ENCODE measurements around the gene RGS3. TPM values are rescaled to one million over a fixed set of nuclear protein-coding genes. Genes with fewer than 3 reads are reported as not detected.

The RGS3 gene
- total RNA-seq, 1 donor from 2014 or later = 18.9 TPM

DNA sequence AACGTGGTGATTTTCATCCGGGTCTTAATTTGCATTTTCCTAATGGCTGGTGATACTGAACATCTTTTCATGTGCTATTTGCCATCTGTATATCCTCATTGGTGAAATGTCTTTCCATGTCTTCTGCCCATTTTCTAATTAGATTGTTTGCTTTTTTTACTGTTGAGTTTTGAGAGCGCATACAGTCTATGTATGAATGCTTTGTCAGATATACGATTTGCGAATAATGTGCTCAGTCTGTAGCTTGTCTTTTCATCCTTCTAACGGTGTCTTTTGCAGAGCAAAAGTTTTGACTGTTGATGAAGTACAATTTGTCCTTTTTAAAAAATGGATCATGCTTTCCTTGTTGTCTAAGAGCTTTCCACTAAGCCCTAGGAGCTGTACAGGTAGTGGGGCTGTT lies 143.0 kb downstream of the RGS3 start:
- Mint-ChIP-seq H3K9me3 (ENCODE audit: unreplicated experiment) (peaks cover 8% of the 10 kb centered on the region), H3K27ac (ENCODE audit: unreplicated experiment) (peak overlapping the region; percentile 20), H3K4me1 (ENCODE audit: low read depth, unreplicated experiment) (peaks cover 19% of the 10 kb centered on the region), H3K36me3 (ENCODE audit: unreplicated experiment) (no peaks in the 10 kb centered on the region), H3K27me3 (ENCODE audit: unreplicated experiment) (peaks cover 5% of the 10 kb centered on the region), H3K4me3 (ENCODE audit: unreplicated experiment) (no peak overlapping the region)
- no peak for DNase-seq
- no peak for TF ChIP-seq CTCF (IDR thresholded peaks at IDR 0.05; ENCODE audit: partially characterized antibody, unreplicated experiment)

- TF ChIP-seq CTCF (IDR thresholded peaks at IDR 0.05; ENCODE audit: partially characterized antibody, unreplicated experiment) = no peak
- Mint-ChIP-seq H3K4me1 (ENCODE audit: low read depth, unreplicated experiment) (peaks cover 11% of the 10 kb centered on the region), H3K36me3 (ENCODE audit: unreplicated experiment) (no peaks in the 10 kb centered on the region), H3K27ac (ENCODE audit: unreplicated experiment) (no peak overlapping the region), H3K4me3 (ENCODE audit: unreplicated experiment) (no peak overlapping the region), H3K9me3 (ENCODE audit: unreplicated experiment) (peaks cover 8% of the 10 kb centered on the region), H3K27me3 (ENCODE audit: unreplicated experiment) (peaks cover 5% of the 10 kb centered on the region)
- DNase-seq = no peak
Observed at GRCh38 chr9:113608082-113608685, 144.7 kb downstream of the RGS3 start.

DNA sequence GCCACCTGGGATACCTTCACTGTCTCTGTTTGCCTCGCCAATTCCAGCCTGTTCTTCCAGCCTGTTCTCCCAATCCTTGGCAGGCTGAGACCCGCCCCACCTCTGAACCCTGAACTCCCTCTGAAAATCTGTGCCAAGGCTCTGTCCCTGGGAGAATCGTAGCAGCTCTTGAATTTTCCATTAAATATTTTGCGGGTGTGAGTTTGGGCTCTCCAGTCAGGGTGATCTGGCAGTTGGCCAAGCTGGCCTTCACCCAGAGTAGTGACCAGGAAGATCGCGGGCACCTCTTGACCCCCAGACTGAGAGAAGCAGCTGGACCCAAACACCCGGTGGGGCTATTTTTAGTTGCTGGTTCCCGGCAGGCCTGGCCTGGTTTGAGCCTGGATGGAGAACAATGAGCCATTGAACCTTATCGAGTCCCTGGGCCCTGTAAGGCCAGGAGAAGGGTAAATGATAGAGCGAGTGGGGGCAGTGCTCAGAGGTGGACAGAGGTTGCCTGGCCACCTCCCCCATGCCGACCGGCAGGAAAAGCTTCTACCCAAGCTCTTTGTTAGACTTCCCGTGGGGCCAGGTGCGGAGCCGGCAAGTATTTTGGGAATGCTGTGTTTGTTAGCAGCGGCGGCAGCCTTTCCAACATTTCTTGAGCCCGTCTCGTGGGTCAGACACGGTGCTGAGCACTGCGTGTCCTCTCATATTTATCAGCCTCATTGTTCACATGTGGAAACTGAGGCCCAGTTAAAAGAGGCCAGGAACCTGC lies 146.2 kb downstream of the RGS3 start:
- Mint-ChIP-seq H3K27me3 (ENCODE audit: unreplicated experiment) (peaks cover 10% of the 10 kb centered on the region), H3K4me1 (ENCODE audit: low read depth, unreplicated experiment) (peaks cover 8% of the 10 kb centered on the region), H3K36me3 (ENCODE audit: unreplicated experiment) (no peaks in the 10 kb centered on the region), H3K9me3 (ENCODE audit: unreplicated experiment) (peaks cover 7% of the 10 kb centered on the region), H3K27ac (ENCODE audit: unreplicated experiment) (peak overlapping the region; percentile 80), H3K4me3 (ENCODE audit: unreplicated experiment) (no peak overlapping the region)
- no peak for DNase-seq
- TF ChIP-seq CTCF (IDR thresholded peaks at IDR 0.05; ENCODE audit: partially characterized antibody, unreplicated experiment) = no peak

DNA sequence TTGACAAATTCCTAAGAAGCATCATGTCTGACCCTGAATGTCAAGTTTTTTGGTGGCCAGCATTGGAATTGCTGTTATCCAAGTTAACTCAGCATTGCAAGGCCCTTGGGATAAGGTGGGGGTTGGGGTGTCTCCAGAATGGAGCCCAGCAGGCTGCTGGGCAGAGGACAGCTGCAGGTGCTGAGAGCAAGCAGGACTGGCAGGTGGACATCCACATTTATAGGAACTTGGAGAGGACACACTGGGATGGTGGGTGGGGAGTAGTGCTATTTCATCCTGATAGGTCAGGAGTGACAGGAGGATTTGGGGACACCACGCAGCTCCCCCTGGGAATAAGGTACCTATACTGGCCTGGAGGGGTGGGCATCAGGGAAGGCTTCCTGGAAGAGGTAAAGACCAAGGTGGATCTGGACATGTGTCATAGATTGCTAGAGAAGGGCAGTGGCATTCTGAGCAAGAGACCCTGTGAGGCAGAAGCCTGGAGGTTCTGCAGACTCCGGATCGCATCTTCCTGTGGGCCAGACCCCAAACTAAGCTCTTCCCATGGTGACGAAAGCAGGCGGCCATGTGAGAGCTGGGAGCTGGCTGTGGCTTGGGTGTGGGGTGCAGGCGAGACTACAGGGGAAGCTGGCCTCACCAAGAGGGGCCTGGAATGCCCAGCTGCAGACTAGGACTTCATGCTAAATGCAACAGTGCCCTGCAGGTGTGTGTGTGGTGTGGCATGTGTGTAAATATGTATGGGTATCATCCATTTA lies 148.1 kb downstream of the RGS3 start:
- no peak for TF ChIP-seq CTCF (IDR thresholded peaks at IDR 0.05; ENCODE audit: partially characterized antibody, unreplicated experiment)
- no peak overlapping the region for H3K27ac Mint-ChIP-seq (ENCODE audit: unreplicated experiment)
- no peak overlapping the region for H3K4me3 Mint-ChIP-seq (ENCODE audit: unreplicated experiment)
- H3K9me3 Mint-ChIP-seq (ENCODE audit: unreplicated experiment) = peaks cover 11% of the 10 kb centered on the region
- H3K27me3 Mint-ChIP-seq (ENCODE audit: unreplicated experiment) = peaks cover 15% of the 10 kb centered on the region
- no peaks in the 10 kb centered on the region for H3K36me3 Mint-ChIP-seq (ENCODE audit: unreplicated experiment)
- no peak for DNase-seq
- peaks cover 7% of the 10 kb centered on the region for H3K4me1 Mint-ChIP-seq (ENCODE audit: low read depth, unreplicated experiment)
